ENCODE measurements around the gene ZDHHC17. TPM values are rescaled to one million over a fixed set of nuclear protein-coding genes. Genes with fewer than 3 reads are reported as not detected.
"Not testable (repeated sequence)": the region's sequence is repeated elsewhere in the genome, so short reads cannot be mapped to it uniquely, and the experiment has no call there.

Gene ZDHHC17, protein sequence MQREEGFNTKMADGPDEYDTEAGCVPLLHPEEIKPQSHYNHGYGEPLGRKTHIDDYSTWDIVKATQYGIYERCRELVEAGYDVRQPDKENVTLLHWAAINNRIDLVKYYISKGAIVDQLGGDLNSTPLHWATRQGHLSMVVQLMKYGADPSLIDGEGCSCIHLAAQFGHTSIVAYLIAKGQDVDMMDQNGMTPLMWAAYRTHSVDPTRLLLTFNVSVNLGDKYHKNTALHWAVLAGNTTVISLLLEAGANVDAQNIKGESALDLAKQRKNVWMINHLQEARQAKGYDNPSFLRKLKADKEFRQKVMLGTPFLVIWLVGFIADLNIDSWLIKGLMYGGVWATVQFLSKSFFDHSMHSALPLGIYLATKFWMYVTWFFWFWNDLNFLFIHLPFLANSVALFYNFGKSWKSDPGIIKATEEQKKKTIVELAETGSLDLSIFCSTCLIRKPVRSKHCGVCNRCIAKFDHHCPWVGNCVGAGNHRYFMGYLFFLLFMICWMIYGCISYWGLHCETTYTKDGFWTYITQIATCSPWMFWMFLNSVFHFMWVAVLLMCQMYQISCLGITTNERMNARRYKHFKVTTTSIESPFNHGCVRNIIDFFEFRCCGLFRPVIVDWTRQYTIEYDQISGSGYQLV
- 10 to 100 TPM; 18.8 to 20.0 TPM for total RNA-seq

- POLR2A ChIA-PET = interaction anchor here (0.6 to 1.5 kb wide), 5 partner anchors 12 to 205 kb away, joined by 3 to 4 read pairs (median 3); partner anchors contain the start of gene OSBPL8
- no peaks in the 10 kb centered on the region for H3K36me3 Mint-ChIP-seq
- peak within 1 kb of the TSS; percentile 93 for H3K27ac Mint-ChIP-seq
Observed at GRCh38 chr12:76763746-76764675, at the start of gene ZDHHC17. Gene ZDHHC17 (plus strand): TSS chr12:76764115. CDS start chr12:76764237, 122 bp downstream.

GRCh38 chr12:76714415-76714814 lies 49.5 kb upstream of the ZDHHC17 start:
- Mint-ChIP-seq H3K4me3 (no peak overlapping the region), H3K27ac (no peak overlapping the region), H3K4me1 (ENCODE audit: low read depth) (no peaks in the 10 kb centered on the region), H3K9me3 (no peaks in the 10 kb centered on the region), H3K36me3 (no peaks in the 10 kb centered on the region), H3K27me3 (no peaks in the 10 kb centered on the region)
- intact Hi-C loops (cut with micrococcal nuclease) = no loop called here
- ChIA-PET POLR2A (no interaction called here), CTCF (no interaction called here)
- DNase-seq = no peak

More at GRCh38 chr12:76763746-76764675, at the start of gene ZDHHC17:
- intact Hi-C loops (cut with micrococcal nuclease) = loop anchor here (1.0 to 10.0 kb wide), 6 partner anchors 27 to 680 kb away; partner anchors contain the start of genes BBS10, CSRP2, E2F7 and NAP1L1
- CTCF ChIA-PET = interaction anchor here (1.1 to 3.0 kb wide), 4 partner anchors 26 to 203 kb away, joined by 3 to 18 read pairs (median 14); no protein-coding TSS in a partner anchor
- peak; percentile 93 for DNase-seq
- peaks cover 34% of the 10 kb centered on the region for H3K4me1 Mint-ChIP-seq (ENCODE audit: low read depth)
- no peaks in the 10 kb centered on the region for H3K9me3 Mint-ChIP-seq
- H3K27me3 Mint-ChIP-seq = no peaks in the 10 kb centered on the region
- peak within 1 kb of the TSS; percentile 99 for H3K4me3 Mint-ChIP-seq

DNA sequence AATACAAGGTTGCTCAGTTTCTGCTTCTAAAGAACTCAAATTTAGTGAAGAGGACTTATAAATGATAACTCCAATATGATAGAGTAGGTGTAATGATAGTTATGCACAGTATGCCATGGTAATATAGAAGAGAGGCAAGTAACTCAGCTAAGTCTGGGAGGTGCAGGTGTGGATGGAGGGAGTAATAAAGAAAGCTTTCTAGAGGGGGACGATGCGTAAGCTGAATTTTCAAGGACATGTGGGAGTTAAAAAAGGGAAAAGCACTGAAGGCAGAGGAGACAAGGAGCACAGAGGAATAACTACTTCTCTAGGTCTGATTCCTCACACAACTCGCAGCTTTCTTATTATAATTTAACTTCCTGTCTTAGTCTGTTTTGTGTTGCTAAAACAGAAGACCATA lies 49.1 kb upstream of the ZDHHC17 start:
- ChIA-PET CTCF (no interaction called here), POLR2A (no interaction called here)
- Mint-ChIP-seq H3K4me3 (no peak overlapping the region), H3K9me3 (no peaks in the 10 kb centered on the region), H3K4me1 (ENCODE audit: low read depth) (no peaks in the 10 kb centered on the region), H3K27me3 (no peaks in the 10 kb centered on the region), H3K36me3 (no peaks in the 10 kb centered on the region), H3K27ac (no peak overlapping the region)
- intact Hi-C loops (cut with micrococcal nuclease) = no loop called here
- no peak for DNase-seq

DNA sequence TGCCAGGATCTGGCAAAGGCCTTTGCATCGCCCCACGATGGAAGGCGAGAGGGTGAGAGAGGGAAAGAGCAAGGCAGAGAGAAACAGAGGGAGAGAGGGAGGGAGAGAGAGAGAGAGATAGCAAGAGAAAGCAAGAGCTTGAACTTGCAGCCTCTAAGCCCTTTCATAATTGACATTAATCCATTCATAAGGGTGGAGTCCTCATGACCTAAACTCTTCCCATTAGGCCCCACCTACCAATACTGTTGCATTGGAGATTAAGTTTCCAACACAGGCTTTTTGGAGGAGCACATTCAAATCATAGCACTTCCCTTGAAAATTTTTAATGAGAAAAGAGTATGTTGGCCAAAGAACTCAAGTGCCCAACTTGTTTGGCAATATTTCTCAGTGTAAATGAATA lies 48.6 kb upstream of the ZDHHC17 start:
- intact Hi-C loops (cut with micrococcal nuclease) = no loop called here
- H3K27ac Mint-ChIP-seq = no peak overlapping the region
- ChIA-PET POLR2A (no interaction called here), CTCF (no interaction called here)
- no peaks in the 10 kb centered on the region for H3K36me3 Mint-ChIP-seq
- DNase-seq = no peak
- H3K9me3 Mint-ChIP-seq = no peaks in the 10 kb centered on the region
- H3K4me3 Mint-ChIP-seq = no peak overlapping the region
- H3K4me1 Mint-ChIP-seq (ENCODE audit: low read depth) = no peaks in the 10 kb centered on the region
- H3K27me3 Mint-ChIP-seq = no peaks in the 10 kb centered on the region

GRCh38 chr12:76717314-76717713 lies 46.6 kb upstream of the ZDHHC17 start:
- Mint-ChIP-seq H3K36me3 (no peaks in the 10 kb centered on the region), H3K9me3 (no peaks in the 10 kb centered on the region), H3K27ac (no peak overlapping the region), H3K27me3 (no peaks in the 10 kb centered on the region), H3K4me3 (no peak overlapping the region), H3K4me1 (ENCODE audit: low read depth) (no peaks in the 10 kb centered on the region)
- POLR2A ChIA-PET = no interaction called here
- no peak for DNase-seq
- CTCF ChIA-PET = no interaction called here
- intact Hi-C loops (cut with micrococcal nuclease) = no loop called here

DNA sequence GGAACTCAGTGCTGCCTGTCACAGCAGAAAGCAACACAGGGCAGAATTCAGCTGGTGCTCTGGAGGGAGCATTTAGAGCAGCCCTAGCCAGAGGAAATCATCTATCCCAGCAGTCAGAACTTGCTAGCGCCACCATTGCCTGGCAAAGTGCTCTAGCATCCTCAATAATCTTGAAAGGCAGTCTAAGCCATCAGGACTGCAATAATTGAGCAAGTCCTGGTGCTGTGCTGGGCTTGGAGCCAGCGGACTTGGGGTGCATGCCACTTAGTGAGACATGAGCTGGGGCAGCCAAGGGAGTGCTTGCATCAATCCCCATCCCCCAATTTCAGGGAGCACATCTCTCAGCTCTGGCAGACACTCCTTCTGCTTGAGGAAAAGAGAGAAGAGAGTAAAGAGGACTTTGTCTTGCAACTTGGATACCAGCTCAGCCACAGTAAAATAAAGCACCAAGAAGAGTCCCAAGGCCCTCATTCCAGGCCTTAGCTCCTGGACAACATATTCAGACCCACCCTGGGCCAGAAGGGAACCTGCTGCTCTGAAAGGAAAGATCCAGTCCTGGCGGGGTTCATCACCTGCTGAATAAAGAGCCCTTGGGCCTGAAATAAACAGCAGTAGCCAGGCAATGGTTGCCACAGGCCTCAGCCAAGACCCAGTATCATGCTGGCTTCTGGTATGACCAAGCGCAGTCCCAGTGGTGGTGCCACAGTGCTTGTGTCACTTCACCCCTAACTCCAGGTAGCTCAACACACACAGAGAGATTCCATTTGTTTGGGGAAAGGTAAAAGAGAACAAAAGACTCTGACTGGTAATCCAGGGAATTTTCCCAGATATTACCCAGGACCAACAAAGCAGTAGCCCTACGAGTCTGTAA lies 44.5 kb upstream of the ZDHHC17 start:
- no peaks in the 10 kb centered on the region for H3K9me3 Mint-ChIP-seq
- DNase-seq = no peak
- no peaks in the 10 kb centered on the region for H3K36me3 Mint-ChIP-seq
- no peaks in the 10 kb centered on the region for H3K27me3 Mint-ChIP-seq
- H3K4me1 Mint-ChIP-seq (ENCODE audit: low read depth) = no peaks in the 10 kb centered on the region
- POLR2A ChIA-PET = no interaction called here
- H3K27ac Mint-ChIP-seq = no peak overlapping the region
- CTCF ChIA-PET = no interaction called here
- intact Hi-C loops (cut with micrococcal nuclease) = no loop called here
- H3K4me3 Mint-ChIP-seq = no peak overlapping the region

- Mint-ChIP-seq H3K4me3 (no peak overlapping the region), H3K27me3 (no peaks in the 10 kb centered on the region), H3K4me1 (ENCODE audit: low read depth) (no peaks in the 10 kb centered on the region), H3K9me3 (no peaks in the 10 kb centered on the region), H3K36me3 (no peaks in the 10 kb centered on the region), H3K27ac (no peak overlapping the region)
- POLR2A ChIA-PET = no interaction called here
- intact Hi-C loops (cut with micrococcal nuclease) = no loop called here
- DNase-seq = no peak
- CTCF ChIA-PET = interaction anchor here (1.0 kb wide), 1 partner anchor 70 kb away, joined by 3 read pairs; no protein-coding TSS in a partner anchor
Observed at GRCh38 chr12:76720068-76720467, 43.8 kb upstream of the ZDHHC17 start.

- ChIA-PET CTCF (no interaction called here), POLR2A (no interaction called here)
- intact Hi-C loops (cut with micrococcal nuclease) = no loop called here
- Mint-ChIP-seq H3K27ac (no peak overlapping the region), H3K4me3 (no peak overlapping the region), H3K4me1 (ENCODE audit: low read depth) (no peaks in the 10 kb centered on the region), H3K9me3 (no peaks in the 10 kb centered on the region), H3K36me3 (no peaks in the 10 kb centered on the region), H3K27me3 (no peaks in the 10 kb centered on the region)
- no peak for DNase-seq
Observed at GRCh38 chr12:76726626-76727025, 37.3 kb upstream of the ZDHHC17 start.

DNA sequence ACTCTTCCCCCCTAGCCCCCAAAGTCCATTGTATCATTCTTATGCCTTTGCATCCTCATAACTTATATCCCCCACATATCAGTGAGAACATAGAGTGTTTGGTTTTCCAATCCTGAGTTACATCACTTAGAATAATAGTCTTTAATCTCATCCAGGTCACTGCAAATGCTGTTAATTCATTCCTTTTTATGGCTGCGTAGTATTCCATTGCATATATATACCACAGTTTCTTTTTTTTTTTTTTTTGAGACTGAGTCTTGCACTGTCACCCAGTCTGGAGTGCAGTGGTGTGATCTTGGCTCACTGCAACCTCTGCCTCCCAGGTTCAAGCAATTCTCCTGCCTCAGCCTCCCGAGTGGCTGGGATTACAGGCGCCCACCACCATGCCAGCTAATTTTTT lies 31.7 kb upstream of the ZDHHC17 start:
- H3K4me3 Mint-ChIP-seq; CTCF ChIA-PET; H3K4me1 Mint-ChIP-seq (ENCODE audit: low read depth): not testable (repeated sequence)

GRCh38 chr12:76737689-76738088 lies 26.2 kb upstream of the ZDHHC17 start:
- POLR2A ChIA-PET, CTCF ChIA-PET, H3K27me3 Mint-ChIP-seq: not testable (repeated sequence)

More for the DNA sequence above, 31.7 kb upstream of the ZDHHC17 start:
- intact Hi-C loops (cut with micrococcal nuclease); H3K27ac Mint-ChIP-seq; POLR2A ChIA-PET; H3K36me3 Mint-ChIP-seq; DNase-seq; H3K27me3 Mint-ChIP-seq: not testable (repeated sequence)
- peaks cover 16% of the 10 kb centered on the region for H3K9me3 Mint-ChIP-seq

DNA sequence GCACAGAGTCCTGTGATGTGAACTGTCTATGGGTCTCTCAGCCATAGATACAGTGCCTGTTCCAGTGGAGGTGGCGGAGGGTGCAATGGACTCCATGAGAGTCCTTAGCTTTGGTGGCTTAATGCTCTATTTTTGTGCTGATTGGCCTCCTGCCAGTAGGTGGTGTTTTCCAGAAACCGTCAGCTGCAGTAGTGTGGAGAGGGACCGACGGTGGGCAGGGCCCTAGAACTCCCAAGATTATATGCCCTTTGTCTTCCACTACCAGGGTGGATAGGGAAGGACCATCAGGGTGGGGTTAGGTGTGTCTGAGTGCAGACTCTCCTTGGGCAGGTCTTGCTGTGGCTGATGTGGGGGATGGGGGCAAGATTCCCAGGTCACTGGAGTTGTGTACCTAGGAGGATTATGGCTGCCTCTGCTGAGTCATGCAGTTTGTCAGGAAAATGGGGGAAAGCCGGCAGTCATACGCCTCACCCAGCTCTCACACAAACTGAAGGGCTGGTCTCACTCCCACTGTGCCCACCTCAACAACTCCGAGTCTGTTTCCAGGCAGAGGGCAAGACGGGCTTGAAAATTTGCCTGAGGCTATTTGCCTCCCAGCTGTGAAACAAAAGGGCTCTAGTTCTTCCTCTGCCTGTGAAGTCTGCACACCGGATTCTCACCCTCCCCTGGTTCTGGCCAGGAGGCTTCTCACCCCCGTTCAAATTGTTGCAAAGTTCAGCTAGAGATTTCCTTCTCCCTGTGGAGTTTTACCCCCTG lies 24.9 kb upstream of the ZDHHC17 start:
- POLR2A ChIA-PET = no interaction called here
- H3K27me3 Mint-ChIP-seq = peaks cover 1% of the 10 kb centered on the region
- peaks cover 8% of the 10 kb centered on the region for H3K36me3 Mint-ChIP-seq
- H3K27ac Mint-ChIP-seq = no peak overlapping the region
- intact Hi-C loops (cut with micrococcal nuclease) = no loop called here
- H3K4me3 Mint-ChIP-seq = no peak overlapping the region
- no peaks in the 10 kb centered on the region for H3K4me1 Mint-ChIP-seq (ENCODE audit: low read depth)
- peaks cover 15% of the 10 kb centered on the region for H3K9me3 Mint-ChIP-seq
- no peak for DNase-seq
- CTCF ChIA-PET = interaction anchor here (0.6 to 1.3 kb wide), 3 partner anchors 21 to 272 kb away, joined by 3 to 4 read pairs (median 3); no protein-coding TSS in a partner anchor

More at GRCh38 chr12:76737689-76738088, 26.2 kb upstream of the ZDHHC17 start:
- H3K4me3 Mint-ChIP-seq; H3K4me1 Mint-ChIP-seq (ENCODE audit: low read depth); intact Hi-C loops (cut with micrococcal nuclease); H3K27ac Mint-ChIP-seq; DNase-seq; H3K36me3 Mint-ChIP-seq: not testable (repeated sequence)
- H3K9me3 Mint-ChIP-seq = peaks cover 23% of the 10 kb centered on the region

All from activated CD4-positive, alpha-beta memory T cell treated with anti-CD3 and anti-CD28 coated beads for 36 hours (primary cell).